Measurements from ENCODE around the gene CAMK2A. TPM values are rescaled to one million over a fixed set of nuclear protein-coding genes. Genes with fewer than 3 reads are reported as not detected.

The CAMK2A gene
- total and polyA plus RNA-seq, 7 donors = 0.44 to 2.1 (median 0.64) TPM; not detected in 1

DNA sequence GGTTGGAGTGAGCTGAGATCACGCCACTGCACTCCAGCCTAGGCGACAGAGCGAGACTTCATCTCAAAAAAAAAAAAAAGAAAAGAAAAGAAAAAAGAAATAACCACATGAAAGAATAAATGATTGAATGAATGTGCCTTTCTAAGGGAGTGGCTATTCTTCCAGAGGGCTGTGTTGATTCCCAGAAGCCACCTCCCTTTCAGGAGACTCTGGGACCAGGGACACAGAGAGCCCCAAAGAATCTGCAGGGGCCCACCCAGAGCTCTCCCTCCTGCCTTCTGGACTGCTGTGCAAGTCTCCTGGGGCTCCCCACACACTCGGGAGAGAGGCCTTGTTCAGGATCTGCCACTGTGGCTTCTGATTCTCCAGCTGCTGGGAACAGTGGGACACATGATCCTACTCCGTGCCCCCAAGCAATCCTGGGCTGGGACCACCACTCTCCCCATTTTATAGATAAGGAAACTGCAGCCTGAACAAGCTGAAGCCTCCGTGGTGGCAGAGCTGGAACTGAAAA, 23.6 kb downstream of the CAMK2A start:
- WGBS, 2 donors = 72 to 81% methylated on average over 6 of the region's 6 CpGs
- intact Hi-C loops (cut with DNase I) = no loop called here

DNA sequence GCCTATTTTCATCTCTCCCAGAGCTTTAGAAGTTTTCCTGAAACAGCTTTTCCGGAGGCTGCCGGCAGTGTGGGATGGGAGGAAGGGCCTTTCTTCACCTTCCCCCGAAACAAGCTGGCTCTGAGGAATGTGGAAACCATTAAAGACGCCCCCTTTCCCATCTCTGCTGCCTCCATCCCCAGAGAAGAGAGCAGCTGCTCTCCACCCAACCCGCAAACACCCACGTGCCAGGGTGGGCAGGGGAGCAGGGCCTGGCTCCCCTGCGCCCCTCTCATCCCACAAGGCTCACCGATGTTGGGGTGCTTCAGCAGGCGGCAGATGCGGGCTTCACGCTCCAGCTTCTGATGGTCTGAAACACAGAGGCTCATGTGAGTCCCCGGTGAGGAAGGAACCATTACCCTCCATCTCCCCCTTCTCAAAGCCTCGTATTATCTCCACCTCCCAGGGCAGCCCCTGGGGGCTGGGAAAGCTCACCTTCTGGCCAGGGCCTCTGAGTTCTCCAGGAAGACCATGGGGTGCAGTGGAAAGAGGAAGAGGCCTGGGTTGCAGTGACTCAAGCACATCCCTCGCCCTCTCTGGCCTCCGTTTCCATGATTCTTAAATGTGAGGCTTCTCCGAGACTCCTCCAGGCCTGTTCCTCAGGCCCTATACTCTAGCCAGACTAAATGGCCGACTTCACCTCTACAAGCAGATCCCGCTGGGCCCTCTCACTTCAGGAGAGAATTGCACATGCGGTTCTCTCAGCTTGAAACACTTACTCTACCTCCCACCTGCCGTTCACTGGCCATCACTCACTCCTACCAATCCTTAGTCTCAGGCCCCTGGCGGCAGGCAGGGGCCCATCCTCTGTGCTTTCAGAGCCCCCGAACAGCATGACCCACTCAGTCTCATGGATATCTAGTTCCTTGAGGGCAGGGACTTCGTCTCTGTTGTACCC, 24.6 kb downstream of the CAMK2A start:
- no peak overlapping the region for H3K4me3 ChIP-seq
- TF ChIP-seq POLR2A (IDR thresholded peaks at IDR 0.05) = no peak
- TF ChIP-seq, protein P1, sequence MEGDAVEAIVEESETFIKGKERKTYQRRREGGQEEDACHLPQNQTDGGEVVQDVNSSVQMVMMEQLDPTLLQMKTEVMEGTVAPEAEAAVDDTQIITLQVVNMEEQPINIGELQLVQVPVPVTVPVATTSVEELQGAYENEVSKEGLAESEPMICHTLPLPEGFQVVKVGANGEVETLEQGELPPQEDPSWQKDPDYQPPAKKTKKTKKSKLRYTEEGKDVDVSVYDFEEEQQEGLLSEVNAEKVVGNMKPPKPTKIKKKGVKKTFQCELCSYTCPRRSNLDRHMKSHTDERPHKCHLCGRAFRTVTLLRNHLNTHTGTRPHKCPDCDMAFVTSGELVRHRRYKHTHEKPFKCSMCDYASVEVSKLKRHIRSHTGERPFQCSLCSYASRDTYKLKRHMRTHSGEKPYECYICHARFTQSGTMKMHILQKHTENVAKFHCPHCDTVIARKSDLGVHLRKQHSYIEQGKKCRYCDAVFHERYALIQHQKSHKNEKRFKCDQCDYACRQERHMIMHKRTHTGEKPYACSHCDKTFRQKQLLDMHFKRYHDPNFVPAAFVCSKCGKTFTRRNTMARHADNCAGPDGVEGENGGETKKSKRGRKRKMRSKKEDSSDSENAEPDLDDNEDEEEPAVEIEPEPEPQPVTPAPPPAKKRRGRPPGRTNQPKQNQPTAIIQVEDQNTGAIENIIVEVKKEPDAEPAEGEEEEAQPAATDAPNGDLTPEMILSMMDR (IDR thresholded peaks at IDR 0.05) = no peak
- no peak for TF ChIP-seq EP300 (IDR thresholded peaks at IDR 0.05)
- no peak for TF ChIP-seq POLR2AphosphoS5 (IDR thresholded peaks at IDR 0.05)
- no peaks in the 10 kb centered on the region for H3K36me3 ChIP-seq
- WGBS, 2 donors = 86 to 91% methylated on average over 23 of the region's 23 CpGs
- H3K9me3 ChIP-seq = no peaks in the 10 kb centered on the region
- H3K4me1 ChIP-seq = peaks cover 0 to 17% (median 12%) of the 10 kb centered on the region in 4 donors
- no peaks in the 10 kb centered on the region for H3K27me3 ChIP-seq
- intact Hi-C loops (cut with DNase I) = no loop called here
- peak overlapping the region in 3 of 4 donors; percentile 0 to 59 (median 30) for H3K27ac ChIP-seq
- DNase-seq = no peak

More for the DNA sequence above, 23.6 kb downstream of the CAMK2A start:
- TF ChIP-seq, protein P1 (IDR thresholded peaks at IDR 0.05) = no peak
- no peak for TF ChIP-seq POLR2AphosphoS5 (IDR thresholded peaks at IDR 0.05)
- TF ChIP-seq EP300 (IDR thresholded peaks at IDR 0.05) = no peak
- TF ChIP-seq POLR2A (IDR thresholded peaks at IDR 0.05) = no peak
- Histone ChIP-seq H3K36me3 (no peaks in the 10 kb centered on the region), H3K4me3 (no peak overlapping the region), H3K27ac (no peak overlapping the region), H3K9me3 (no peaks in the 10 kb centered on the region), H3K4me1 (peaks cover 0 to 26% (median 19%) of the 10 kb centered on the region in 4 donors), H3K27me3 (no peaks in the 10 kb centered on the region)
- no peak for DNase-seq

DNA sequence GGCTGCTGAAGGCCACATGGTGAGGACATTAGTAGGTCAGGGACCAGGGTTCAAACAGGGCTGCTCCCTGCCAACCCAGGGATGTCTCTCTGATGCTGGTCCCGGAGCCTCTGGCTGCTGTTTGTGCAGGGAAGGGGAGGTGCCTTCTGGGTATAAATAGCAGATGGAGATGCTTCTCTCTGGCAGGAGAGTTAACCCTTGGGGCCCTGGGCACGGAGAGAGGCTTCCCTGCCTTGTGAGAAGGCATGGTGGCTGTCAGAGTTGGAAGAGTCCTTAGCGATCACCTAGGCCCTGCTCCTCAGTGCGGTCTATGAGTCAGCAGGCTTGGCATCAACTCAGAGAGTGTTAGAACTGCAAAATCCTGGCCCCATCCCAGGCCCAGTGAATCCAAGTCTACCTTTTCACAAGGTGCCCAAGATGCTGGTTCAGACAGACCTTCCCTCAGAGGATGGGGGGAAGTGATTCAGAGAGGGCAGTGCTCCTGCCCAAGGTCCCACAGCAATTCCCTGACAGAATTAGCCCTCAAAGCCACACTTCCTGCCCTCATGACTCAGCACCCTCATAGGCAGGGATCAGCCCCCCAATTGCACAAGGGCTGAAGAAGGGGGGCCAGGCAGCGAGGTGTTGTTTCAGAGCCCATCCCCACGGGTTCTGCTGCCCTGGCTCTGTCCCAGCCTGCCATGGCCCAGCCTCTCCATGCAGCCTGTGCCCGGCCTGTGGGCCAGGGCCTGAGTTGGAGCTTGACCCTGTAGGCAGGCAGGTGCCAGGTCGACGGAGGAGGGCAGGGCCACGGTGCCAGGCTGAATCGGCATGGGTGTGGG, 25.6 kb downstream of the CAMK2A start:
- no peaks in the 10 kb centered on the region for H3K9me3 ChIP-seq
- no peaks in the 10 kb centered on the region for H3K36me3 ChIP-seq
- intact Hi-C loops (cut with DNase I) = no loop called here
- no peaks in the 10 kb centered on the region for H3K27me3 ChIP-seq
- 63 to 68% methylated on average over 11 of the region's 11 CpGs for WGBS, 2 donors
- peak overlapping the region in 3 of 4 donors; percentile 0 to 59 (median 30) for H3K27ac ChIP-seq
- peaks cover 0 to 16% (median 10%) of the 10 kb centered on the region in 4 donors for H3K4me1 ChIP-seq
- H3K4me3 ChIP-seq = no peak overlapping the region
- TF ChIP-seq, protein P1 (IDR thresholded peaks at IDR 0.05) = no peak
- TF ChIP-seq POLR2A (IDR thresholded peaks at IDR 0.05) (no peak), EP300 (IDR thresholded peaks at IDR 0.05) (no peak), POLR2AphosphoS5 (IDR thresholded peaks at IDR 0.05) (no peak)
- DNase-seq = peak; percentile 75

DNA sequence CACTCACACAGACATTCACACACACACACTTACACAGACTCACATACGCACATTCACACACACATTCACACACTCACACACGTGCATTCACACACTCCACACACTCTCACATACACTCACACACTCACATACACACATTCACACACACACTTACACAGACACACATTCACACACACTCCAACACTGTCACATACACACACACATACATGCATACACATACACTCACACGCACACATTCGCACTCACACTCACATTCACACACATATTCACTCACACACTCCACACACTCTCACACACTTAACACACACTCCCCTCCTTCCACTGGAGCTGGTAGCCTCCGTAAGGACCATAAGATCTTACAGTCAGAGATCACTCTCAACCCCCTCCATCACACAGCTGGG, 26.2 kb downstream of the CAMK2A start:
- H3K9me3 ChIP-seq = no peaks in the 10 kb centered on the region
- no peak for TF ChIP-seq POLR2A (IDR thresholded peaks at IDR 0.05)
- TF ChIP-seq, protein P1 (IDR thresholded peaks at IDR 0.05) = no peak
- no peak for TF ChIP-seq POLR2AphosphoS5 (IDR thresholded peaks at IDR 0.05)
- no peak for TF ChIP-seq EP300 (IDR thresholded peaks at IDR 0.05)
- intact Hi-C loops (cut with DNase I) = no loop called here
- DNase-seq = no peak
- no peaks in the 10 kb centered on the region for H3K27me3 ChIP-seq
- H3K4me3 ChIP-seq = no peak overlapping the region
- H3K27ac ChIP-seq = peak overlapping the region in 1 of 4 donors; percentile 59
- peaks cover 0 to 16% (median 10%) of the 10 kb centered on the region in 4 donors for H3K4me1 ChIP-seq
- no peaks in the 10 kb centered on the region for H3K36me3 ChIP-seq
- whole genome bisulfite sequencing, 2 donors = 84 to 85% methylated on average over 5 of the region's 5 CpGs

Measured in sigmoid colon (tissue), 7 donors.